ENCODE measurements around the gene RWDD3. TPM values are rescaled to one million over a fixed set of nuclear protein-coding genes. Genes with fewer than 3 reads are reported as not detected.

Gene RWDD3
- polyA plus RNA-seq, 1 donor (not counting 4 experiments of a cell fraction or from before 2014, with no cell fraction given), result 15.0 TPM

DNA sequence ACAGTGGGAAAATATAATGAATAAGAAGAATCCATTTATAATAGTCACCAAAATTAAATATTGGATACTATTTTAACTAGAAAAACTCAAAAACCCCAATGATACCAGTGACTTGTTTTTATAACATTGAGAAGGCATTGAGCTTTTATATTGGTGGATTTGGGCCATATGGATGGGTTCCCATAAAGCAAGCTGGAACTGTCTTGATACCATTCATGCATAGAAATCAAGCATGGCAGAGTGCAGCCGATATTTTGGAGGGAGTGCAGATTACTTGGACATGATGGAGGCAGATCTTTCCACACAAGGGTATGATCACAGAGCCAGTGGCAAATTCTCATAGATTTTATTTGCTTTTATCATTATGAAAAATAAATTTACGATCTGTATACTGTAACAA, 3.8 kb upstream of the RWDD3 start:
- Histone ChIP-seq H3K9me3 (ENCODE audit: control insufficient read depth, low read depth, low read length) (no peaks in the 10 kb centered on the region), H3K9me1 (ENCODE audit: control insufficient read depth, extremely low read depth, insufficient read depth, low read length) (no peaks in the 10 kb centered on the region), H3K4me3 (ENCODE audit: control insufficient read depth in 2 of 3, extremely low read depth in 1 of 3, insufficient read depth in 2 of 3, low read depth in 1 of 3, low read length in 3 of 3) (no peak overlapping the region), H3K27ac (ENCODE audit: control insufficient read depth, insufficient read depth, low read length) (no peak overlapping the region), H4K20me1 (ENCODE audit: control insufficient read depth, extremely low read depth, insufficient read depth, low read length) (no peaks in the 10 kb centered on the region), H3K9ac (ENCODE audit: control insufficient read depth, extremely low read depth, insufficient read depth, low read length) (no peak overlapping the region), H3K4me1 (ENCODE audit: control insufficient read depth, extremely low read depth, insufficient read depth, low read length) (peaks cover 8% of the 10 kb centered on the region), H3K27me3 (ENCODE audit: control insufficient read depth, extremely low read depth, insufficient read depth, low read length) (no peaks in the 10 kb centered on the region), H3K36me3 (ENCODE audit: control insufficient read depth in 2 of 2, extremely low read depth in 1 of 2, insufficient read depth in 2 of 2, low read length in 2 of 2) (no peaks in the 10 kb centered on the region), H3K4me2 (ENCODE audit: control insufficient read depth, extremely low read depth, insufficient read depth, low read depth, low read length) (no peak overlapping the region), H2AFZ (ENCODE audit: control insufficient read depth, low read length) (no peak overlapping the region), H3K79me2 (ENCODE audit: control insufficient read depth, insufficient read depth, low read length) (no peaks in the 10 kb centered on the region)
- DNase-seq (ENCODE audit: low read depth, low spot score) (no peak), FAIRE-seq (no peak)
- no peak for TF ChIP-seq EZH2 (IDR thresholded peaks at IDR 0.05; ENCODE audit: low read length)
- TF ChIP-seq, protein P1, sequence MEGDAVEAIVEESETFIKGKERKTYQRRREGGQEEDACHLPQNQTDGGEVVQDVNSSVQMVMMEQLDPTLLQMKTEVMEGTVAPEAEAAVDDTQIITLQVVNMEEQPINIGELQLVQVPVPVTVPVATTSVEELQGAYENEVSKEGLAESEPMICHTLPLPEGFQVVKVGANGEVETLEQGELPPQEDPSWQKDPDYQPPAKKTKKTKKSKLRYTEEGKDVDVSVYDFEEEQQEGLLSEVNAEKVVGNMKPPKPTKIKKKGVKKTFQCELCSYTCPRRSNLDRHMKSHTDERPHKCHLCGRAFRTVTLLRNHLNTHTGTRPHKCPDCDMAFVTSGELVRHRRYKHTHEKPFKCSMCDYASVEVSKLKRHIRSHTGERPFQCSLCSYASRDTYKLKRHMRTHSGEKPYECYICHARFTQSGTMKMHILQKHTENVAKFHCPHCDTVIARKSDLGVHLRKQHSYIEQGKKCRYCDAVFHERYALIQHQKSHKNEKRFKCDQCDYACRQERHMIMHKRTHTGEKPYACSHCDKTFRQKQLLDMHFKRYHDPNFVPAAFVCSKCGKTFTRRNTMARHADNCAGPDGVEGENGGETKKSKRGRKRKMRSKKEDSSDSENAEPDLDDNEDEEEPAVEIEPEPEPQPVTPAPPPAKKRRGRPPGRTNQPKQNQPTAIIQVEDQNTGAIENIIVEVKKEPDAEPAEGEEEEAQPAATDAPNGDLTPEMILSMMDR (optimal IDR thresholded peaks at IDR 0.05 in 1 of 3, IDR thresholded peaks at IDR 0.05 in 1 of 3, conservative IDR thresholded peaks at IDR 0.05 in 1 of 3; ENCODE audit: extremely low read depth in 1 of 3, insufficient read depth in 2 of 3, low read length in 3 of 3), result no peak
- dilution Hi-C loops (cut with MboI; ENCODE audit: extremely low pct_ligation_motif_present, low sequenced_read_pairs), result no loop called here

DNA sequence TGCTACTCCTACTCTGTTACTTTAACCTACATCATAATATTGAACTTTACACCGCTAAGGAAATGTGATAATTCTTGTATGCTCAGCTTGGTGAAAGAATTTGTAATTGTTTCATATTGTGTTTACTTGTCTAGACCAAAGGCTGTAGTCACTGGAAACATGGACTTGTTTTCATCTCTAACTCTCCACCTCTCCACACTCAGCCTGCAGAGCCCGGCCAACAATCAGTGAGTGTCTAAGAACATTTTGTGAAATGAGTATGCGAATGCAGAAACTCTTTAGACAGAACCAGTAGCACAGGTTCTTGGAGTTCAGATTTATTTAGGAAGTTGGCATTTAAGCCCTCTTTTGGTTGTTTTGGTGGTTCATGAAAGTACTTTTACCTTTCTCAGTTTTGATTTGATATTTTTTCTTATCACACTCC, 3.2 kb upstream of the RWDD3 start:
- peaks cover 8% of the 10 kb centered on the region for H3K4me1 ChIP-seq (ENCODE audit: control insufficient read depth, extremely low read depth, insufficient read depth, low read length)
- no peaks in the 10 kb centered on the region for H4K20me1 ChIP-seq (ENCODE audit: control insufficient read depth, extremely low read depth, insufficient read depth, low read length)
- no peaks in the 10 kb centered on the region for H3K36me3 ChIP-seq (ENCODE audit: control insufficient read depth in 2 of 2, extremely low read depth in 1 of 2, insufficient read depth in 2 of 2, low read length in 2 of 2)
- H3K4me2 ChIP-seq (ENCODE audit: control insufficient read depth, extremely low read depth, insufficient read depth, low read depth, low read length), result no peak overlapping the region
- H3K9me1 ChIP-seq (ENCODE audit: control insufficient read depth, extremely low read depth, insufficient read depth, low read length), result no peaks in the 10 kb centered on the region
- H2AFZ ChIP-seq (ENCODE audit: control insufficient read depth, low read length), result no peak overlapping the region
- H3K9me3 ChIP-seq (ENCODE audit: control insufficient read depth, low read depth, low read length), result no peaks in the 10 kb centered on the region
- H3K9ac ChIP-seq (ENCODE audit: control insufficient read depth, extremely low read depth, insufficient read depth, low read length), result no peak overlapping the region
- DNase-seq (ENCODE audit: low read depth, low spot score) (no peak), FAIRE-seq (no peak)
- no peaks in the 10 kb centered on the region for H3K27me3 ChIP-seq (ENCODE audit: control insufficient read depth, extremely low read depth, insufficient read depth, low read length)
- H3K27ac ChIP-seq (ENCODE audit: control insufficient read depth, insufficient read depth, low read length), result no peak overlapping the region
- dilution Hi-C loops (cut with MboI; ENCODE audit: extremely low pct_ligation_motif_present, low sequenced_read_pairs), result no loop called here
- H3K79me2 ChIP-seq (ENCODE audit: control insufficient read depth, insufficient read depth, low read length), result peaks cover 2% of the 10 kb centered on the region
- TF ChIP-seq EZH2 (IDR thresholded peaks at IDR 0.05; ENCODE audit: low read length), result no peak
- TF ChIP-seq, protein P1 (optimal IDR thresholded peaks at IDR 0.05 in 1 of 3, IDR thresholded peaks at IDR 0.05 in 1 of 3, conservative IDR thresholded peaks at IDR 0.05 in 1 of 3; ENCODE audit: extremely low read depth in 1 of 3, insufficient read depth in 2 of 3, low read length in 3 of 3), result no peak
- no peak overlapping the region for H3K4me3 ChIP-seq (ENCODE audit: control insufficient read depth in 2 of 3, extremely low read depth in 1 of 3, insufficient read depth in 2 of 3, low read depth in 1 of 3, low read length in 3 of 3)

Data from keratinocyte (primary cell).